Left ventricle myocardium superior (tissue), 1 donor: ENCODE results near the gene SLC6A12. TPM values are rescaled to one million over a fixed set of nuclear protein-coding genes. Genes with fewer than 3 reads are reported as not detected.

Experiments used
- ATAC-seq: fragments of 200-7000 bp; cut with Tn5 transposase; one replicate; pipeline ENCODE4 v1.9.1; 2020; ENCODE audit warnings: mild to moderate bottlenecking, moderate library complexity
- DNase-seq: peaks from one replicate; pipeline ENCODE4 v3.0.0-alpha.2; 2020
- intact Hi-C: fragments of 100-400 bp; cut with micrococcal nuclease; formaldehyde crosslinking; loops from one replicate; pipeline ENCODE4 v1.11.0; 2022
- total RNA-seq: library from RNA; stranded (reverse); fragmentation: NEBNext Ultra II Directional; extraction: Animal tissue kit (Norgen Biotek cat#: 25700); gene quantifications from one replicate; pipeline ENCODE4 v1.2.1, GENCODE V29; 2021
- donor health status: DM: no; HTN: yes; CAD: no; lungs with severe emphysema.

The SLC6A12 gene
- total RNA-seq, 1 donor from 2014 or later = 1.2 TPM

DNA sequence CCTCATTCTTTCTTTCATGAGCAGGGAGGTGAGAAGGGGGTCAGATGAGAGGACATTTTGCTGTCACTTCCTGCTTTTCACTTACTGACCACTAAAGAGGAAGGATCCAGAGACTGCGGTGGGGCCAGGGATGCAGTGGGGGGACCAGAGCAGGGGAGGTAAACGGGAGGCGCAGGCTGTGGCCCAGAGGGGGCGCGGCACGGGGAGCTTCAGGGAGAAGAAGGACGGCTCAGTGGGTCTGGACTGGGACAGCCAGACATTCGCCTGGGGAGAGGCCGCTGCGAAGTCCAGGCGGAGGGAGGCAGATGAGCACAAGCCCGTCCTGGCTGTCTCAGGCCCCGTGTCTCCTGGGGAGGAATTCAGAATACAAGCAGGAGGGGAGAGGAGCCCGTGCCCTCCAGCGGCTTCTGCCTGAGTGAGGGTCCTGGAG, 41.2 kb downstream of the SLC6A12 start:
- ATAC-seq (no peak), DNase-seq (no peak)
- intact Hi-C loops = no loop called here

DNA sequence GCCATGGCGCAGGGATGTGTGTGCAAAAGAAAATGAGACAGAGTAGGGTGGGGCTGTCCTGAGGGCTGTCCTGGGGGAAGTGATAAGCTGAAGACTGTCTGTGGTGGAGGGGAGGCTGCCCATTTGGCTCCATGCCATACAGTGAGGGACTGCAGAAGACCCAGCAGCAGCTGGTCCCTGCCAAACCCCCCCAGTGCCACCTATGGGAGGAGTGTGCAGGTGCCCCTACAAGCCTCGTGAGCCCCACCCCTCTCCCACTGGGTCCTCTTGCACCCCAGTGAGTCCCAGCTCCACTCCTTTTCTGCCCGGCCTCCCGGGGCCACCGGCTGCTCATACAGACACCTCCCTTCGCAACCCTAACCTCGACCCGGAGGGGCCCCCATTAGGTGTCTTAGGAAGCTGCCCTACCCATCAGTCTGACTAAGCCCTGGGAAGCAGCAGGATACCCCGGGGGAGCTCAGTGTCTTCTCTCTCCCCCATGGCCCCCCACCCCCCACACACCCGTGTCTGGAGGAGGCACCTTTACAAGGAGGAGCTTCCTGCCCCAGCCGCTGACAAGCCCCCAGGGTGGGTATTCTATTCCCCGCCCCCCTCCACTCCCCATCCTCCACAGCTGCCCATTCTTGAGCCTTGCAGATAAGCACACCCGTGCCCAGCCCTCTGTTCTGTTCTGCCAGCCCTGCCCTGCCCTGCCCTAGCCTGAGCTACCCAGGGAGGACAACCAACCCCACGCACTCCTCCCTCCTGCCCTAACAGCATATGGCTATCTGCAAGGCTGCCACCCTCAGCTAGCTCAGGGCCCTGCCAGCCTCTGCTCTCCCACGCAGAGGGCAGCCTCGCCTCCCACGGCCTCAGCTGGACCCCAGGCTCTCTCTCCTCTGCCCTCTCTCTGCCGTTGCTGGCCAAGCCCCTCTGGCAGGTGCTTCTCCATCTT, 41.9 kb downstream of the SLC6A12 start:
- ATAC-seq (peak; percentile 7), DNase-seq (peak; percentile 29)
- intact Hi-C loops = no loop called here

DNA sequence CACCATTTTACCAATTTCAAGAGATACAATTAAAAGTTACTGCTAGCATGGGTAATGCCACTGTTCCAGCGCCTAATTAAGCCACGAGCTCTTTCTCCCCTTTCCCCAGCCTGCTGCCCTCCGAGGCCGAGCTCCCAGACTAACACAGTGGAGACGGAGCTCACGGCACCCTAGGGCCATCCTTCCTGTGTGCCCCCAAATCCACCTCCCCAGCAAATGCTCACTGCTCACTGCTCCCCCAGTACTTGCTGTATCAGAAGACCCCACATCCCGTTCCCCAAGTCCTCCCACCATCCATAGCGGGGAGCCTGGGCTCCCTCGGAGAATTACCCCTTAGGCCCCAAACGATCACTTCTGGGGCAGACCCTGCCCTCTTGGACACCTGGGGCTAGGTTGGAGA, 42.7 kb downstream of the SLC6A12 start:
- intact Hi-C loops = no loop called here
- no peak for DNase-seq

DNA sequence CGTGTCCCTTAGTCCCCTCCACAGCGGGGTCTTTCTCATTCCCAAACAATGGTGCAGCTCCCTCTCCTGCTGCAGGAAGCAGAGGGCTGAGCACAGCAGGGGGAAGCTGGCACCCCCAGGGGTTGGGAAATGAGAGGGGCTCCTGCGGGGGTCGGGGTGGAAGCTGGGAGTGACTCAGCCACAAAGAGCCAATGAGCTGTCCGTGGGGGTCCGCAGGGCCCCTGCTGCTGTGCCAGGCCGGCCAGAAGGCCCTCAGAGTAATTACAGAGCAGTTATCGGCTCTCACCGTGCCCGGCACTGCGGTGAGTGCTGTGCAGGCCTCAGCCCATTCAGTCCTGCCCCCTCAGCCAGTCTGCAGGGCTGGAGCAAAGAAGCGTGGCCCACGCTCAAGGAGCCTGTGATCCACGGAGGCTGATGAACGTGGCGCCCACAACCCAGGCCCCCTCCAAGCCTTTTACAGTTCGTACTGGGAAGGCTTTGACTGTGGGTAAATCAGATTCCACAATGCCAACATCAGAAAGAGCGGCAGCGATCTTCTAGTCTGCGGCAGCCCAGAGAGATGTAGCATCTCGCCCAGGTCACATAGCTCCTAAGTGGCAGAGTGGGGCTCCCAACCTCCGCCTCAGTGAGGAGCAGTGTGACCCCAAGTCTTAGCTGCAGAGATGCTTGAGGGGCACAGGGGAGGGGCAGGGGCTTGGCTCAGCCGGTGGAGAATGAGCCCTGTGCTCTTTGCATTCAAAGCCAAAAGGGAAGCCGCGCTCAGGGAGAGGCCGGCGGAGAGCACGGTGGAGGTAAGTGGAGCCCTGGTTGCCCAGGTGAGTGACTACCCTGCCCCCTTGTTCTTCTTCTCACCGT, 43.4 kb downstream of the SLC6A12 start:
- ATAC-seq = no peak
- intact Hi-C loops = no loop called here
- DNase-seq = no peak

More for the DNA sequence above, 42.7 kb downstream of the SLC6A12 start:
- no peak for ATAC-seq

DNA sequence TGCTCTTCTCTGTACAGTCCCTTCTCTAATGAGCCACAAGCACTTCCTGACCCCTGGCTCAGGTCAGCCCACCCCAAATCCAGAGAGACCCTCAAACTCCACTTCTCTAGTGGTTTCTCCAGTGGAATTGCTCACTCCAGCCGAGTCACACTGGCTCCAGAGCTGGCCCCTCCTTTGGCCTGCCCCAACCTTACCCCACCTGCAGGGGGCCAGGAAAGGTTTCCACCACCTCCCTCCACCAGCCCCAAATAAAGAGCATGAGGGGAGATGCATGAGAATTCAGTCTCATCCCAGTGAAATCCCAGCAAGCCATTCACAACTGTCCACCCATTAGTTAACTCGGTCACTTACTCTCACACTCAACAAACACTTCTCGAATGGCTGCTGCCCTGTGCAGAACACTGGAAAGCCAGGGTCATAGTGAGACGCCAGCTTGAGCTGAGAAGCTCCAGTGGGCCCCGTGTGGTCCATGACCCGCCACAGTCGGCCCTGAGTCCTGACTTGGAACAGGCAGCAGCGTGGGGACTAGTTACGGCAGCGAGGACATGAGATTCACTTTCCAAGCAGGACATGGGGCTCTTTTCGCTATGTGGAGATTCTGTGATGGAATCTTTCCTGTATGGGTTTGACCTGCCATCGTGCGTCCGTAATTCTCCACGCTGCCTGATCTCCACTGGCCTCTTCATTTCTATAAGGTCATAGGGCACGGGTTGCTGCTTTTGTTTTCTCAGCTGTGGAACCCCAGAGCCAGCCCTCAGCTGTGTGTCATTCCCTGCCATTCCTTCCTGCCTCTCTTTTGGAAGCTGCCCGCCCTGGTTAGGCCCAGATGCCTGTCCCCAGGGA, 44.2 kb downstream of the SLC6A12 start:
- intact Hi-C loops = no loop called here
- ATAC-seq (no peak), DNase-seq (no peak)

DNA sequence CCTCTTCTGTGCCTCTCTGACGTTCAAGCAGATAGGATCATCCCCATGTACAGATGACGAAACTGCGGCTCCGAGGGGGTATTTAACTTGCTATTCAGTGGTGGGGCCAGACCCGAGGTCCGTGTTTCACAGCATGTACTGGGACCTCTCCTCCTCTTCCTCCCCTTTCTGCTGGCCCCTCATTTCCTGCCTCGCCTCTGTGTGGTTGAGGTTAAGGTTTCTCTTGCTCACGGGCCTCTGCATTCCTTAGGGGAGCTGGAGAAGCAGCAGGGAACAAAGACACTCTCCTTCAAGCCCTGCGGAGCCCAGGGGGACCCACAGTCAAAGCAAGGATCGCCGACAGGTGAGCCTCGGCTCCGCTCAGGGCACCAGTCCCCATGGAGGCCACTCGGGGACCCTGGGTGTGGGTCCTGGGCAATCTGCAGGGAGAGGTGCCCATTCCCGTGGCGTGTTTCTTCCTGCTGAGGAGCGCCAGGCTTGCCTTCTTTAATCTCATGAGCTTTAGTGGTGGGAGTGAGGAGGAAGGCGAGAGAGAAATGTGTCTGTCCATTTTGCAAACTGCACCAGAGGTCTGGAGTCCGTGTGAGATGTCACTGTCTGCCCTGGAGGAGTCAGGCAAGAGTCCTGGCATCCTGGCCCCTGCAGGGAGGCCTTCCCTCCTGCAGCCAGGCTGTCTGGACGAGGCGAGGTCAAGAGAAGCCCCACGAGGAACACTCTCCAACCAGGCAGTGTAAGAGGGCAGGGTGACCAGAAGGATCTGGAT, 45.0 kb downstream of the SLC6A12 start:
- ATAC-seq (no peak), DNase-seq (no peak)
- intact Hi-C loops = no loop called here

DNA sequence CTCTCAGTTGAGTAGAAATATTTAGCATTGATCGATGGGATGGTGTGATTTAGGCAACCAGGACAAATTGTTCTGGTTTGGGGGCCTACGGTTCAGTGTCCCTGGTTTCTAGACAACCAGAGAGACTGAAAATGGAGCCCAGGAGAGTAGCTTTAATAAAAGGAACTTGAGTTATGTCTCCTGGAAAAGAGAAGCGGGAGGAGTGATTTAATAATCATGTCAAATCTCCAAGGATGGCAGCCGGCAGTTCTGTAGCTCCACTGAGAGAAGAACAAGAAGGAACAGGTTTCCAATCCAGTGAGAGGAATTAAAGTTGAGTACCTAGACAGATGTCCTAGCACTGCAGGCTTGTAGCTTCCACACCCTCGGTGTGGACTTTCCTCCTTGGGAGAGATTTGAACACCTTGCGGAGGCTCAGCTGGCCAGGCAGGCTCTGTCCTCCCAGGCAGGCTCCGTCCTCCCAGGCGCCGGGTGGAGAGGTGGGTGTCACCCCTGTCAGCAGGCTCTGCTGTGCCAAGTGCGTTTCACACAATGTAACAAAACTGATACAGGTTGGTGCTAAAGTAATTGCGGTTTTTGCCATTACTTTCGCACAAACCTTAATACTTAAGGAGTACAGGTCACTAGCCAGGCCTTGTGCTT, 45.9 kb downstream of the SLC6A12 start:
- DNase-seq = no peak
- no peak for ATAC-seq
- intact Hi-C loops = no loop called here

DNA sequence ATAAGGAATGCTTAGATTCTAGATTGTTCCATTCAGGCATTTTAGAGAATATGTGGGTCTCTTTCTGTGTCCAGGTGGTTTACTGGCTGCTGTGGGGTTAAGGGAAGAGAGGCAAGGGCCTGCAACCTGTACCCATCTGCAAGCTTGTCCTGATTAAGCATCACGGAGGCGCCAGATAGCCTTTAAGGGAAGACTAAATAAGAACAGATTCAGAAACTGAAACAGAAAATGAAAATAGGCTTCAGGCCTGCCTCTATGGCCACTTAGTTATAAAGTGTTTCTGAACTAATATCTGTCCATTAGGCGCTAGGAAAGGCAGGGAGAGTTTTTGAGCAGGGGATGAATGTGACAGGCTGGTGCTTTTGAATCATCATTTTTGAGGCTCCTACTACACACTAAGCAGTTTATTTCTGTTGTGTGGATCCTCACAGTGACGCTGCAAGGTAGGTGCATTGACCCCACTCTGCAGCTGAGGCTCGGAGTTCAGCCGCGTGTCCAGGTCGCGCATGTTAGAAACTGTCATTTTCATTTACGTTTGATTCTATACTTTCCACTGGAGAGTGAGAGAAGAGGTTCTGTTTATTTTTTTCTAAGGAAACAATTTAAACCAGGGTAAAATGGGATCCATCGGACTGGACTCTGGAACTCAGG, 47.4 kb downstream of the SLC6A12 start:
- intact Hi-C loops = no loop called here
- ATAC-seq (no peak), DNase-seq (no peak)

DNA sequence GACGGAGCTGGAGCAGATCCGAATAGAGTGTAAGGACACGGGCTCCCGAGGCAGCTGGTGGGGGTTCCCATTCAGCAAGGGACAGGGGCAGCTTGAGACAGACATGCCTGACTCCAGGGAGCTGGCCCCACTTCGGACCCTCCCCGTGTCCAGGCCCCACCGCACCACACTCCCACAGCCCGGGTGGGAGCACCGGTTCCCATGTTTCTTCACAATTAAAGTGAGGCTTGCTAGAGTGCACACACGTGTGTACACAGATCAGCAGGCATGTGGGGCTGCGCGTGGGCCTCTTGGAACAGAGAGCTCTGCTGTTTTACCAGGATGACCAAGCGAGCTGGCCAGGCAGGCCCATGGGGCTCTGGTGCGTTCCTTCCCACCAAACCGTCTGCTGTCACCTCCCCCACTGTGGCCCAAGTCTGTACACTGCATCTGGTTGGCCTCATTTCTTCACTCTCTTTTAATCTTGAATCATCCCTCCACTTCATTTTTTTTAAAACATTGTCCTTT, 48.0 kb downstream of the SLC6A12 start:
- ATAC-seq = no peak
- intact Hi-C loops = no loop called here
- DNase-seq = no peak

DNA sequence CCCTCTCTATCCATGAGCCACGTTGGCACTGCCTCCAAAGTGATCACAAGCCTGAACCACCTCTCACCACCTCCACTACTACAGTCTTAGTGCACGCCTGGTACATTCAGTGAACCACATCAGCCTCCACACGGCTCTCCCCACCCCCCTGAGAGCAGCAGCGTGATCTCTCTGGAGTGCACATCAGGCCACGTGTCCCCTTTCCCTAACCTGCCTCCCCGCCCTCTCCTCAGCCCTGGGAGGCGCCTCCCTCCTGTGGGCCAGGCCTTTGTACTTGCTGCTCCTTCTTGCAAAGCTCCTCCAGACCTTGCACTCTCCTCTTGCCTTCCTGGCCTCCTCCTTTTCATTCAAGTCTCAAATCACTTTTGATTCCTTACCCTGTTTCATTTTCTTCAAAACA, 49.8 kb downstream of the SLC6A12 start:
- DNase-seq (peak; percentile 4), ATAC-seq (no peak)
- intact Hi-C loops = no loop called here

DNA sequence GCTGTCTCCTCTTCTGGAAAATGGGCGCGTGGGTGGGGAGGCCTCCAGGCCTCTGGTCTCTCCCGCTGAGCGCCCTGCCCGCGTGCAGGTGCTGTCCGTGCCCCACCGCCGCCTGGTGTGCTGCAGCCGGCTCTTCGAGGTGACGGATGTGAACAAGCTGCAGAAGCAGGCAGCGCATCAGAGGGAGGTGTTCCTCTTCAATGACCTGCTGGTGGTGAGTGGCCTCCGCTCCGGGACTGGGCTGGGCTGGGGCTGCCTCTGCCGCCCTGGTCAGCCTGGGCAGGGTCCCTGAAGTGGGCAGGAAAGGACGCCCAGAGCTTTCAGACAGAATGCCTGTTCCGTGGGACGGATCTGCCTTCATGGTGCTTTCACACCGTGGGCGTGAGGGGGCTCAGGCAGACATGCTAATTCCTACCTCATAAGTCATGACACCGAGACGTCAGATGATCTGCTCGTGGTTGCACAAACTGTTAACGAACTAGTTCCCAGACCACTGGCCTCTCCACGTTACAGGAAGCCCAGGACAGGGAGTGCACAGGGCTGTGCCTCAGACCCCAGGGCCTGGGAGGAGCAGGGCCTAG, 50.5 kb downstream of the SLC6A12 start:
- no peak for ATAC-seq
- DNase-seq = peak; percentile 23
- intact Hi-C loops = no loop called here

DNA sequence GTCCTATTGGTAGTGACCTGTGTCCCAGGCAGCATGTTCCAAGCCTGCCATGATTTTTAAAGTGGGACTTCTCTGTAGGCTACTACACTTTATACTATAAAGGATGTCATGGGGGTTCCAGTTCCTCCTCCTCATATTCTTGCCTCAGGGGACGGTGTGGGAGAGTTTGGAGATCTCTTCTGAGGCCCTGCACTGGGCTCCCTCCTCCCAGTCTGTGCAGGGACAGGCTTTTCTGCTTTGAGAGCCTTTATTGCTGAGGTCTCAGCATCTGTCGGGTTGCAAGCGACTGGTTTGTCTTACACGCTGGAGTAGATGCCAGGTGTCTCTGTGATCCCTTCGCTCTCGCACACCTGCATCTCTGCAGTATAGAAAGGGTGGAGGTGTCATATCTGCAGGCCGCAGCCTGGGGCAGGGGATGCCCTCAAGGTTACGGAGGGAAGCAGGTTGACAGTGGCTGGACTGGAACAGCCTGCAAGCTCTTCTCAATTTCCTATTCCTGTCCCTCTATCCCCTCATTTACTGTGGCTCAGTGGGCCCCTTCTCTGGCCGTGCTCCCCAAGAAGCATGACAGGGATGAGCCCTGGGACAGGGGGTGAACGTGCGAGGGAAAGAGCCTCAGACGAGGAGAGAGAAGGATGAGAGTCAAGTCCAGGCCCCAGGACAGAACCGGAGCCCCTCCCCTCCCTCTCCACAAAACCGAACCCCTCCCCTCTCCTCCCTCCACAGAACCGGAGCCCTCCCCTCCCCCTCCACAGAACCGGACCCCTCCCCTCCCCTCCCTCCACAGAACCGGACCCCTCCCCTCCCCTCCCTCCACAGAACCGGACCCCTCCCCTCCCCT, 51.3 kb downstream of the SLC6A12 start:
- no peak for ATAC-seq
- peak; percentile 2 for DNase-seq
- intact Hi-C loops = no loop called here

DNA sequence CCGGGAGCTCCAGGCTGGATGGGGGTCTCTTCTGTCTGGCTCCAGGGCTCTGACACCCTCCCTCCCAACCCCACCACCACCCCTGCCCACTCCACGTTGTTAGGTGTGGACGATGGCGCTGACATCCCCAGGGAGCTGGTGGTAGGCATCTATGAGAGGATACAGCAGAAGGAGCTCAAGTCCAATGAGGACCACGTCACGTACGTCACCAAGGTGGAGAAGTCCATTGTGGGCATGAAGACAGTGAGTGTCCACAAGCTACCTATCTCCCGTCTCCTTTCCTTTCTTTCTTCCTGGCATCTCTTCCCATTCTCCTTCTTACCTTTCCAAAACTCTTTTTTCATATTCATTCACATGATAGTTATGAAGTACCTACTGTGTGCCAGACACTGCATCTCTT, 52.1 kb downstream of the SLC6A12 start:
- ATAC-seq = no peak
- intact Hi-C loops = no loop called here
- no peak for DNase-seq

DNA sequence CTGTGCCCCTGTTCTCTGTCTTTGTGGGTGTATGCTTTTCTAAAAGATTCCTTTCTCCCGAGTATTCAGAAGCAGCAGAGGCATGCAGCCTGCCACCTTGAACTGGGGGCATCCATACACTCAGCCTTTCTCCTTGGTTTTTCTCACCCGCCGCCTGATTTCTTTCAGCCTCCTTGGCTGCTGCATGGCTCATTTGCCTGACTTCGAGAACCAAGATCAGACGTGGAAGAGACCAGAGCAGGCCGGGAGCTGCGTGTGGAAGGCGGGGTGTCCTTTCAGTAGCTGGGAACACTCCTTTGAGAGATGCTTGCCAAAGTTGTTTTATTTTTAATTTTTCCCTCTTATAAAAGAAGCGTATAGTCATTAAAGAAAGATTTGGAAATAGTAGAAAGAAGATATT, 53.1 kb downstream of the SLC6A12 start:
- DNase-seq (no peak), ATAC-seq (no peak)
- intact Hi-C loops = no loop called here

DNA sequence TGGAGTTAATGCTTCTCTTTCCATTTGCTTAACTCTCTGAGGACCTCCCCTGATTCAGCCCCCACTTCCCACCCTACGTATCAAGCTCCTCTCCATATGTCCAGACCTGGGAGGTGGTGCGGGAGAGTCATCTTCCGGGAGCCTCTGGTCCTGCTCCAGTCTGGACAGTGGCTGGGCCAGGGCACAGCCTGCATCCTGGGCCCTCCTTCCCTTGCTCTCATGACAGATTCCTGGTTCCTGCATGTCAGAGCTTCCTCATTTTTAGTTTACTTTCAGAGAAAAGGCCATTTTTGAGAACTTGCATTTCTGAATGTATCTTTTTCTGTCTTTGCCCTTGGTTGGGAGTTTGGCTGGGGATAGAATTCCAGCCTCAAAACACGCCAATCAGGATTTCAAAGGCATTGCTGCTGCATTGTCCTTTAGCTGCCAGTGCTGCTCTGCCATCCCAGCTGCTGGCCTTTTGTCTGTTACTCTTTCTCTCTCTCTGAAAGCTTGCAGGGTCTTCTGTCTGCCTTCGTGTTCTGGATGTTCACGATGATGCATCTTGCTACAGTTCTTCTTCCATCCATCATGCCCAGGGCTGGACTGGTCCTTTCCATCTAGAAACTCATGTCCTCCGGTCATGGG, 54.7 kb downstream of the SLC6A12 start:
- DNase-seq (no peak), ATAC-seq (no peak)
- intact Hi-C loops = no loop called here

DNA sequence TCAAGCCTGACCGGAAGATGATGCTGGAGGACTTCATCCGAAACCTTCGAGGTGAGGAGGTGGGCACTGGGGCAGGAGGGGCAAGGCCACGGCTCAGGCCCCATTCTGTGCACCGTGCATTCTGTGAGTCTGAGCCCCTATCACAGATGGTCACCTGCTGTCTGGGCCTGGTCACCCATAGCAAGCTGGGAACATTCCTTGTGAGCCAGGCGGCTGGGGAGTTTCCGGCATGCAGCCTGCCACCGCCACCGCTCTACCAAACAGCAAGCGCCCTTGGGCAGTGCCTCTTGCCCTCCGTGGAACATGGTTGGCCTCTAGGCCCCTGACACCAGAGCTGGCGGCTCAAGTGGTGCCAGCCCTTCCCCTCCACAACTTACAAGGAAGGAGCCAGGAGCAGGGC, 56.3 kb downstream of the SLC6A12 start:
- DNase-seq (no peak), ATAC-seq (no peak)
- intact Hi-C loops = no loop called here
